ENCODE results near the gene GAGE10. TPM values are rescaled to one million over a fixed set of nuclear protein-coding genes. Genes with fewer than 3 reads are reported as not detected.

The GAGE10 gene
- total RNA-seq, 1 donor from 2014 or later, result not detected

DNA sequence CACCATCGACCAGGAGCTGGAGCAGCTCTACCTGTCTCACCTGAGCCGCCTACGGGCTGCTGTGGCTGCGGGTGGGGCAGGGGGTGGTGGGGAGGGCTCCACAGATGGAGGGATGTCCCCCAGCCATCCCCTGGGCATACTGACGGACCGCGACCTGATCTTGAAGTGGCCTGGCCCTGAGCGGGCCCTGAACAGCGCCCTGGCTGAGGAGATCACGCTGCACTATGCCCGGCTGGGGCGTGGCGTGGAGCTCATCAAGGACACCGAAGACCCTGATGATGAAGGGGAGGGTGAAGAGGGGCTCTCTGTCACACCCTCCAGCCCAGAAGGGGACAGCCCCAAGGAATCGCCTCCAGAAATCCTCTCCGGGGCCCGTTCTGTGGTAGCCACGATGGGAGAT lies 17.3 kb upstream of the GAGE10 start:
- no peak overlapping the region for H2AFZ ChIP-seq (replicated peaks)
- peaks cover 6% of the 10 kb centered on the region for H3F3A ChIP-seq (ENCODE audit: low read depth)
- H3K27ac ChIP-seq, result no peak overlapping the region
- H3K27me3 Mint-ChIP-seq (ENCODE audit: insufficient read depth, low read depth), result no peaks in the 10 kb centered on the region
- TF ChIP-seq EZH2 (IDR thresholded peaks at IDR 0.05) (no peak), EZH2phosphoT487 (IDR thresholded peaks at IDR 0.05) (no peak), CTCF (IDR thresholded peaks at IDR 0.05) (no peak)
- H3K79me2 ChIP-seq (ENCODE audit: low read depth), result no peaks in the 10 kb centered on the region
- H4K20me1 ChIP-seq (ENCODE audit: low read depth), result no peaks in the 10 kb centered on the region
- no peak for DNase-seq (ENCODE audit: low spot score)
- H3K36me3 Mint-ChIP-seq, result no peaks in the 10 kb centered on the region
- no peaks in the 10 kb centered on the region for H3K4me1 ChIP-seq
- H3K9me3 Mint-ChIP-seq, result peaks cover 5% of the 10 kb centered on the region
- H3K9ac ChIP-seq, result no peak overlapping the region
- peaks cover 7% of the 10 kb centered on the region for H3K4me1 Mint-ChIP-seq
- H3K4me3 Mint-ChIP-seq, result no peak overlapping the region
- H3K27me3 ChIP-seq, result no peaks in the 10 kb centered on the region
- no peak overlapping the region for H3K4me2 ChIP-seq
- H3K36me3 ChIP-seq, result no peaks in the 10 kb centered on the region
- H3K27ac Mint-ChIP-seq, result no peak overlapping the region
- no peaks in the 10 kb centered on the region for H3K9me3 ChIP-seq (ENCODE audit: low read depth)
- H3K4me3 ChIP-seq, result no peak overlapping the region

DNA sequence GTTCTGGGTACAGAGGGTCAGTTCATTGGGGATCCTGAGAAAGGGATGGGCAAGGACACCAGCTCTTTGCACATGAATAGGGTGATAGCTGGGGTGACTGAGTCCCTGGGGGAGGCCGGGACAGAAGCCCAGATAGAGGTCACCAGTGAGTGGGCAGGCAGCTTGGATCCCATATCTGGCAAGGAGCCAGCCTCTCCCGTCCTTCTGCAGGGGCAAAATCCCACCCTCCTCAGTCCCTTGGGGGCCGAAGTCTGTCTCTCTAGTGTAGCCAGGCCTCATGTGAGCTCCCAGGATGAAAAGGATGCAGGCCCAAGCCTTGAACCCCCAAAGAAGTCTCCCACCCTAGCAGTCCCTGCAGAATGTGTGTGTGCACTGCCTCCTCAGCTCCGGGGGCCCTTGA lies 16.9 kb upstream of the GAGE10 start:
- DNase-seq (ENCODE audit: low spot score), result no peak
- H3K27ac Mint-ChIP-seq, result no peak overlapping the region
- H3K4me1 ChIP-seq, result no peaks in the 10 kb centered on the region
- H3K4me2 ChIP-seq, result no peak overlapping the region
- H3K36me3 Mint-ChIP-seq, result no peaks in the 10 kb centered on the region
- H3K9me3 Mint-ChIP-seq, result peaks cover 5% of the 10 kb centered on the region
- peaks cover 7% of the 10 kb centered on the region for H3K4me1 Mint-ChIP-seq
- no peak overlapping the region for H3K9ac ChIP-seq
- no peak overlapping the region for H2AFZ ChIP-seq (replicated peaks)
- no peaks in the 10 kb centered on the region for H3K79me2 ChIP-seq (ENCODE audit: low read depth)
- no peaks in the 10 kb centered on the region for H3K27me3 ChIP-seq
- no peak for TF ChIP-seq CTCF (IDR thresholded peaks at IDR 0.05)
- TF ChIP-seq EZH2phosphoT487 (IDR thresholded peaks at IDR 0.05), result no peak
- H3K4me3 Mint-ChIP-seq, result no peak overlapping the region
- no peaks in the 10 kb centered on the region for H3K36me3 ChIP-seq
- no peaks in the 10 kb centered on the region for H3K9me3 ChIP-seq (ENCODE audit: low read depth)
- H3K27me3 Mint-ChIP-seq (ENCODE audit: insufficient read depth, low read depth), result no peaks in the 10 kb centered on the region
- H3F3A ChIP-seq (ENCODE audit: low read depth), result peaks cover 6% of the 10 kb centered on the region
- H3K27ac ChIP-seq, result no peak overlapping the region
- no peak overlapping the region for H3K4me3 ChIP-seq
- no peaks in the 10 kb centered on the region for H4K20me1 ChIP-seq (ENCODE audit: low read depth)

GRCh38 chrX:49287665-49288064 lies 15.8 kb upstream of the GAGE10 start:
- no peaks in the 10 kb centered on the region for H3K36me3 Mint-ChIP-seq
- no peak overlapping the region for H3K4me3 ChIP-seq
- H3K4me3 Mint-ChIP-seq, result no peak overlapping the region
- no peak overlapping the region for H3K27ac Mint-ChIP-seq
- no peaks in the 10 kb centered on the region for H3K36me3 ChIP-seq
- H3K4me1 Mint-ChIP-seq, result peaks cover 5% of the 10 kb centered on the region
- H3K27me3 Mint-ChIP-seq (ENCODE audit: insufficient read depth, low read depth), result no peaks in the 10 kb centered on the region
- no peak for TF ChIP-seq EZH2phosphoT487 (IDR thresholded peaks at IDR 0.05)
- no peak for TF ChIP-seq CTCF (IDR thresholded peaks at IDR 0.05)
- no peak for TF ChIP-seq EZH2 (IDR thresholded peaks at IDR 0.05)
- H3K9me3 ChIP-seq (ENCODE audit: low read depth), result no peaks in the 10 kb centered on the region
- peaks cover 5% of the 10 kb centered on the region for H3K9me3 Mint-ChIP-seq
- H4K20me1 ChIP-seq (ENCODE audit: low read depth), result no peaks in the 10 kb centered on the region
- H3K27me3 ChIP-seq, result no peaks in the 10 kb centered on the region
- no peak overlapping the region for H3K4me2 ChIP-seq
- H3K79me2 ChIP-seq (ENCODE audit: low read depth), result no peaks in the 10 kb centered on the region
- H3K4me1 ChIP-seq, result no peaks in the 10 kb centered on the region
- H3K9ac ChIP-seq, result no peak overlapping the region
- no peaks in the 10 kb centered on the region for H3F3A ChIP-seq (ENCODE audit: low read depth)
- no peak for DNase-seq (ENCODE audit: low spot score)
- no peak overlapping the region for H2AFZ ChIP-seq (replicated peaks)
- no peak overlapping the region for H3K27ac ChIP-seq

- H3K36me3 ChIP-seq, result no peaks in the 10 kb centered on the region
- H3K4me3 Mint-ChIP-seq, result no peak overlapping the region
- no peaks in the 10 kb centered on the region for H3K36me3 Mint-ChIP-seq
- peaks cover 5% of the 10 kb centered on the region for H3K9me3 Mint-ChIP-seq
- no peaks in the 10 kb centered on the region for H3K27me3 Mint-ChIP-seq (ENCODE audit: insufficient read depth, low read depth)
- H4K20me1 ChIP-seq (ENCODE audit: low read depth), result no peaks in the 10 kb centered on the region
- H3K27ac ChIP-seq, result no peak overlapping the region
- H3K9ac ChIP-seq, result no peak overlapping the region
- H3K79me2 ChIP-seq (ENCODE audit: low read depth), result no peaks in the 10 kb centered on the region
- no peaks in the 10 kb centered on the region for H3K9me3 ChIP-seq (ENCODE audit: low read depth)
- no peaks in the 10 kb centered on the region for H3F3A ChIP-seq (ENCODE audit: low read depth)
- H3K4me2 ChIP-seq, result no peak overlapping the region
- no peaks in the 10 kb centered on the region for H3K27me3 ChIP-seq
- H3K27ac Mint-ChIP-seq, result no peak overlapping the region
- DNase-seq (ENCODE audit: low spot score), result no peak
- no peaks in the 10 kb centered on the region for H3K4me1 ChIP-seq
- no peak overlapping the region for H2AFZ ChIP-seq (replicated peaks)
- no peak overlapping the region for H3K4me3 ChIP-seq
- H3K4me1 Mint-ChIP-seq, result peaks cover 4% of the 10 kb centered on the region
- TF ChIP-seq EZH2 (IDR thresholded peaks at IDR 0.05) (no peak), CTCF (IDR thresholded peaks at IDR 0.05) (no peak), EZH2phosphoT487 (IDR thresholded peaks at IDR 0.05) (no peak)
Measured at GRCh38 chrX:49290215-49290614, 13.2 kb upstream of the GAGE10 start.
